ENCODE measurements around the gene TRIM51. TPM values are rescaled to one million over a fixed set of nuclear protein-coding genes. Genes with fewer than 3 reads are reported as not detected.

TRIM51 gene
- total and polyA plus RNA-seq, 8 donors: not detected

- no peaks in the 10 kb centered on the region for H3K36me3 ChIP-seq
- no peak for DNase-seq
- intact Hi-C loops (cut with DNase I): no loop called here
- no peak for ATAC-seq
- no peaks in the 10 kb centered on the region for H3K4me1 ChIP-seq
- no peaks in the 10 kb centered on the region for H3K9me3 ChIP-seq
- TF ChIP-seq, protein P1, sequence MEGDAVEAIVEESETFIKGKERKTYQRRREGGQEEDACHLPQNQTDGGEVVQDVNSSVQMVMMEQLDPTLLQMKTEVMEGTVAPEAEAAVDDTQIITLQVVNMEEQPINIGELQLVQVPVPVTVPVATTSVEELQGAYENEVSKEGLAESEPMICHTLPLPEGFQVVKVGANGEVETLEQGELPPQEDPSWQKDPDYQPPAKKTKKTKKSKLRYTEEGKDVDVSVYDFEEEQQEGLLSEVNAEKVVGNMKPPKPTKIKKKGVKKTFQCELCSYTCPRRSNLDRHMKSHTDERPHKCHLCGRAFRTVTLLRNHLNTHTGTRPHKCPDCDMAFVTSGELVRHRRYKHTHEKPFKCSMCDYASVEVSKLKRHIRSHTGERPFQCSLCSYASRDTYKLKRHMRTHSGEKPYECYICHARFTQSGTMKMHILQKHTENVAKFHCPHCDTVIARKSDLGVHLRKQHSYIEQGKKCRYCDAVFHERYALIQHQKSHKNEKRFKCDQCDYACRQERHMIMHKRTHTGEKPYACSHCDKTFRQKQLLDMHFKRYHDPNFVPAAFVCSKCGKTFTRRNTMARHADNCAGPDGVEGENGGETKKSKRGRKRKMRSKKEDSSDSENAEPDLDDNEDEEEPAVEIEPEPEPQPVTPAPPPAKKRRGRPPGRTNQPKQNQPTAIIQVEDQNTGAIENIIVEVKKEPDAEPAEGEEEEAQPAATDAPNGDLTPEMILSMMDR (IDR thresholded peaks at IDR 0.05): no peak
- H3K27ac ChIP-seq: no peak within 1 kb of the TSS
- no peaks in the 10 kb centered on the region for H3K27me3 ChIP-seq
- H3K4me3 ChIP-seq: no peak within 1 kb of the TSS
These were observed 53.2 kb downstream of the TRIM51 start, which contains the start of gene OR5I1 for GRCh38 chr11:55936300-55936699. Gene OR5I1 (minus strand): TSS chr11:55936400. CDS start chr11:55936400, 0 bp downstream.

Other genes starting within 250 kb of the TRIM51 start
- not detected for gene OR4P4, start 248.2 kb upstream of the TRIM51 start, total RNA-seq
- gene OR4P4, start 248.2 kb upstream of the TRIM51 start, polyA plus RNA-seq (ENCODE audit: insufficient read length in 6 of 6): under 1 TPM in 3 of 6 donors, not detected in 3; 0.07 to 0.13 (median 0.11) TPM
- not detected for gene OR4S2, start 235.0 kb upstream of the TRIM51 start, total RNA-seq
- not detected for gene OR4S2, start 235.0 kb upstream of the TRIM51 start, polyA plus RNA-seq (ENCODE audit: insufficient read length in 6 of 6)
- gene OR4C6, start 221.1 kb upstream of the TRIM51 start, total RNA-seq: not detected
- not detected for gene OR4C6, start 221.1 kb upstream of the TRIM51 start, polyA plus RNA-seq (ENCODE audit: insufficient read length in 6 of 6)
- gene OR5D13, start 109.9 kb upstream of the TRIM51 start, total RNA-seq: not detected
- not detected for gene OR5D13, start 109.9 kb upstream of the TRIM51 start, polyA plus RNA-seq (ENCODE audit: insufficient read length in 6 of 6)
- not detected for gene OR5D14, start 87.7 kb upstream of the TRIM51 start, total RNA-seq
- not detected for gene OR5D14, start 87.7 kb upstream of the TRIM51 start, polyA plus RNA-seq (ENCODE audit: insufficient read length in 6 of 6)
- not detected for gene OR5L1, start 71.9 kb upstream of the TRIM51 start, total RNA-seq
- gene OR5L1, start 71.9 kb upstream of the TRIM51 start, polyA plus RNA-seq (ENCODE audit: insufficient read length in 6 of 6): not detected
- gene OR5D18, start 63.7 kb upstream of the TRIM51 start, total RNA-seq: not detected
- gene OR5D18, start 63.7 kb upstream of the TRIM51 start, polyA plus RNA-seq (ENCODE audit: insufficient read length in 6 of 6): not detected
- not detected for gene OR5L2, start 56.1 kb upstream of the TRIM51 start, total RNA-seq
- gene OR5L2, start 56.1 kb upstream of the TRIM51 start, polyA plus RNA-seq (ENCODE audit: insufficient read length in 6 of 6): not detected
- not detected for gene OR5D16, start 44.5 kb upstream of the TRIM51 start, total RNA-seq
- gene OR5D16, start 44.5 kb upstream of the TRIM51 start, polyA plus RNA-seq (ENCODE audit: insufficient read length in 6 of 6): not detected
- not detected for gene OR5W2, start 31.3 kb downstream of the TRIM51 start, total RNA-seq
- gene OR5W2, start 31.3 kb downstream of the TRIM51 start, polyA plus RNA-seq (ENCODE audit: insufficient read length in 6 of 6): not detected
- gene OR5I1, start 53.1 kb downstream of the TRIM51 start, total RNA-seq: not detected
- gene OR5I1, start 53.1 kb downstream of the TRIM51 start, polyA plus RNA-seq (ENCODE audit: insufficient read length in 6 of 6): not detected
- not detected for gene OR10AG1, start 86.6 kb downstream of the TRIM51 start, total RNA-seq
- not detected for gene OR10AG1, start 86.6 kb downstream of the TRIM51 start, polyA plus RNA-seq (ENCODE audit: insufficient read length in 6 of 6)
- gene OR5F1, start 111.3 kb downstream of the TRIM51 start, total RNA-seq: not detected
- gene OR5F1, start 111.3 kb downstream of the TRIM51 start, polyA plus RNA-seq (ENCODE audit: insufficient read length in 6 of 6): not detected
- gene OR5AS1, start 144.4 kb downstream of the TRIM51 start, total RNA-seq: not detected
- under 1 TPM; 0.04 to 0.14 (median 0.07) TPM for gene OR5AS1, start 144.4 kb downstream of the TRIM51 start, polyA plus RNA-seq (ENCODE audit: insufficient read length in 6 of 6)
- gene OR8I2, start 210.0 kb downstream of the TRIM51 start, total RNA-seq: not detected
- not detected for gene OR8I2, start 210.0 kb downstream of the TRIM51 start, polyA plus RNA-seq (ENCODE audit: insufficient read length in 6 of 6)
- gene OR8H2, start 220.4 kb downstream of the TRIM51 start, total RNA-seq: not detected
- under 1 TPM in 3 of 6 donors, not detected in 3; 0.04 to 0.07 (median 0.06) TPM for gene OR8H2, start 220.4 kb downstream of the TRIM51 start, polyA plus RNA-seq (ENCODE audit: insufficient read length in 6 of 6)
- not detected for gene OR8H3, start 239.1 kb downstream of the TRIM51 start, total RNA-seq
- not detected for gene OR8H3, start 239.1 kb downstream of the TRIM51 start, polyA plus RNA-seq (ENCODE audit: insufficient read length in 6 of 6)

Data from left lung (tissue), 10 donors.